ENCODE data around the gene SERPIND1.

The SERPIND1 gene

DNA sequence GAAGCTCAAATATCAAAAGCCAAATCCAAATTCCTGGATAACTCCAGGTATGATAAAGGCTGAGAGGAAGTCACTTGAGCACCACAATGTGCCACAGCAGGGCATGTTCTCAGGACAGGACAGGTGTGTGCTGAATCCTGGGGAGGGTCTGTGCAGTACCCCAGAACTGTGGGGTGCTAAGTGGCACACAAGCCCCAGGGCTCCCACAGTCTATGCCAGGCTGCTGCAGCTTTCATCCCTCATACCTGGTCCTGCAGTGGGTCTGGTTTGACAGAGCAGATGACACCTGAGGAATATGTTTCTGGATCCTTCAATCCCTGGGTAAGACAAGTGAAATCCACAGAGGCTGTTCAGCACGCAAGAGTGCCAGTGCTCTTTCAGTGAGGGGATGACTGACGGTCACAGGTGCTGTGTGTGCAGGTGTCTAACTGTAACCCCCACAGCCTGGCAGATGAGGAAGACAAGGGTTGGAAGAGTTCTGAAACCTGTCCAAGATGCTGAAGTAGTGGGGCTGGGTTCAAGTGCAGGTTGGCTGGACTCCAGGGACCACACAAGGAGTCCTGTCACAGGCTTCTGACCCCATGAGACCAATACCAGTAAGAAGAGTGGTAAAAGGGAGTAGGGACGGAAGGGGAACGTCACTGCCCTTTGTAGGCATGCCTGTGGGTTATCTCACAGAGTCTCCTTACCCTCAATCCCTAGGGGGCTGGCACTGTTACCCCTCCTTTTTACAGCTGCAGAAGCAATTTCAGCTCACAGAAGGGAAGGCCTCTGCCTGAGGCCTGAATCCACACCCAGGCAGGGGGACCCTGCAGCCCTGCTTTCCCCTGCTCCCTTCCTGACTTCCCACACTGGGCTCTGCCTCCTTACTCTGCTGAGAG is 14.1 kb downstream of the SERPIND1 start:
- H3K4me3 ChIP-seq (ENCODE audit: low read length): no peak overlapping the region
- no peak for TF ChIP-seq ZNF274 (IDR thresholded peaks at IDR 0.05; ENCODE audit: low read depth, low read length)

DNA sequence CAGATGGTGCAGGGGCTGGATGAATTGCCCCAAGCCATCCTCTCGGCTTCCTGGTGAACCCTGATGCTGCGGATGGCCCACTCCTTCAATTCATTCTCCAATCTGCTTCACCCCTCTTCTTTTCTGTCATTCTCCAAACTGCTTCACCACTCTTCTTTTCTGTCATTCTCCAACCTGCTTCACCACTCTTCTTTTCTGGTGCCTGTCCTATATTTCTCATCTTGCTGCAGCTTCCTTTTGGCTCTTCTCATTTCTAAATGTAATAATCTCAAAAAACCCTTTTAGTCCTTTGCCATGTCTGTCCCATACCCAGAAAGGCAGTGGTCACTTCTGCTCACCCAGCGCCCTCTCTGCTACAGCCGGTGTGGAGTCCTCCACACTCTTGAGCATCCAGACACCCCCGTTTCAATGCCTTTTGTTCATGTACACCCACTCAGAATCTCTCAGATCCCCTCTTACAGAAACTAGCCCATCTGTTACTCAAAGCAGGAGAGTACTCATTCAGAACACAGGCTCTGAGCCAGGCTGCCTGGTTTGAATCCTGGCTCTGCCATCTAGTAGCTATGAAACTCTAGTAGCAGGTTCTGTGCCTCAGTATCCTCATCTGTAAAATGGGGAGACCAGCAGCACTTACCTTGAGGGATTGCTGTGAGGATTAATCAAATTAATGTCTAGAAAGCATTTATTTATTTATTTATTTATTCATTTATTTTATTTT is 14.9 kb downstream of the SERPIND1 start:
- no peak for TF ChIP-seq ZNF274 (IDR thresholded peaks at IDR 0.05; ENCODE audit: low read depth, low read length)

DNA sequence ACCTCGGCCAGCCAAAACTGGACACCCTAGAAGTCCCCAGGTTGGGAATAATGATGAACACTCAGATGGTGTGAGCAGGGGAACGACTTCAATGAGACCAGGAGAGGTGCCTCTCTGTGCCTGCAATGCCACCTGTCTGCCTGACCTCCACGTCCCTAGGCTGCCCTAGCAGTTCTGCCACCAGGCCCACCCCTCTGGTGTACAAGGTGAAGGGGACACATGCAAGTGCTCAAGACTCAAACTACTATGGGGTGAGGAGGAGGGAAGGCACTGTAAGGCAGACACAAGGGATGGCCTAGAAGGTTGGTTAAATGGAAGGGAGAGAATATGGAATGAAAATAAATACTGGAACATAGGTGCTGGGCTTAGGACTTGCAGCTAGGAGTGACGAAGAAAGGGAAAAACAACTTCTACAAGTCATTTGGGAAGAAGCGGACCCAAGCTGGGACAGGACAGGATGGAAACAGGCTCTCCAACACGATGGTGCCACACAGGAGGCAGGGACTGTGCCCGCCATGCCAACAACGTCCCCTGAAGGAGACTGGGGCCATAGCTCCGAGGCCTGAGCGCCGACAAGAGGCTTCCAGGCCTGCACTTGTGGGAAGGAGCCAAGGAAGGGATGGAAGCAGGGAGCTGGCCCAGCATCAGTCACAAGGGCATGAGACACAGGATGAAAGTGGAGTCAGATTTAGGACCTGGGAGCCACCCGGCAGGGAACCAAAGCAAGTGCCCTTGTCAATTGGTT is 18.5 kb downstream of the SERPIND1 start:
- TF ChIP-seq ZNF274 (IDR thresholded peaks at IDR 0.05; ENCODE audit: low read depth, low read length): no peak
- H3K4me3 ChIP-seq (ENCODE audit: low read length): no peak overlapping the region

More for the DNA sequence above, 14.9 kb downstream of the SERPIND1 start:
- H3K4me3 ChIP-seq (ENCODE audit: low read length): no peak overlapping the region

DNA sequence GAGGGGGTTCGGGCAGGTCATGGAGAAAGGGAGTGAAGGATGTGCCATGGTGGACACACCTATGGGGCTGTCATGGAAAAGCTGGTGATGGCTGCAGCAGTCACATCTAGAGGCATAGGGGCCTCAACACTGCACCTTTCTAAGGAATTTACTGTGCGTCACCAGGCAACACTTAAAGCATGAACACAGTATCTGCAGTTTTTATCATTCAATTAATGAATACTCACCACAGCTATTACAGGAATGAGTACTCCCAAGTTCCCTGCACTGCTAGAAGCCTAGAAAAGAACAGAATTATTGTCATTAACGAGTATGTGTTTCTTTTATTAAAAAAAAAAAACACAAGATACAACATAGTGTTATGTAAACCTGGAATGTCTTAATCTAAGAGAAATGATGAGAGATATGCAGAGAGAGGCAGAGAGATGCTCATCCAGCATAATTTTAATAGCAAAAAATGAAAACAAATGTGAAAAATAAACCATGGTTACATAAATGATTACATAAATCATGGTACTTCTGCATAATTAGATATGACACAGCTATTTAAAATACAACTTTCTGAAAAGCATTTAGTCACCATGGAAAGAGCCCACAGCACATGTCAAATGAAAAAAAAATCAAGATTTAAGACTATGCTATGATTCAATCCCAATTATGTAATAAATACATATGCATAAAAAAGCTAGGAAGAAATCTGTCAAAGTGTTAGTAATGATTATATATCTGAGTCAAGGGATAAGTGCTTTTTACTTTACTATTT is 19.2 kb downstream of the SERPIND1 start:
- no peak overlapping the region for H3K4me3 ChIP-seq (ENCODE audit: low read length)
- no peak for TF ChIP-seq ZNF274 (IDR thresholded peaks at IDR 0.05; ENCODE audit: low read depth, low read length)

DNA sequence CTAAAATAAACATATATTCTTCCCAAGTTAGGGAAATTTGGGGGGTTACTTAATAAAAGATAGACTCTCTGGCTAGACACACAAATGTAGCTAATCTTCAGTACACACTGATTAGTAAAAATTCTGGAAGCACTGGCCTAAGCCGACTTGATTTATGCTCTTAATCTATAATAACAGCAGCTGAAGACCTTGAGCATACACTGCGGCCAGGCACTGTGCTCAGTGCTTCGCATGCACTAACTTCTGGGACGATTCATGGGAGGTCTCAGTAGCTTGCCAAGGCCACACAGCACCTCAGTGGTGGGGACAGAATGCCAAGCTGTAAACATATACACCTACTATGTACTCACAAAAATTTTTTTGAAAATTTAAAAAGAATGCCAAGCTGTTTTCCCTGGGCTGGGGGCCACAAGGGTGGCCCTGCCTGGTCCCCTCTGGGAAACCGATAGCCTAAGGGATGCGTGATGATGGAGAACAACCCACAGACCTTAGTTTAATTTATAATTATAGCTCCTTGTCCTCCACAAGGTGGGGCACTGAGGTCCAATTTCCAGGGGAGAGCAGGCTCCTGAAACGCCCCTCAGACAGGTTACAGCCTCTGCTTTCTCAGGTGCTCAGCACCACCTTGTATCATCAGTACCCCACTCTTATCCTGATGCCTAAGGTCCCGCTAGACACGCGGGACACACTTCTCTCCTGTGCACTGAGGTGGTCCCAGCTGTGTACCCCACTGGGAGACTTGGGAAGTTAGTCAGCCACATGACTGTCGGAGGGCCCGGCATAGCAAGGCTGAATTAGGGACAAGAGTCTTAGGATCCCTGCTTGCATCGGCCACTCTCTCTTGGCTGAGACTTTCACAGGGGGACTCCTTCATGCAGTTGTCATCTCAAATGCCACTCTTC is 20.1 kb downstream of the SERPIND1 start:
- TF ChIP-seq ZNF274 (IDR thresholded peaks at IDR 0.05; ENCODE audit: low read depth, low read length): no peak

DNA sequence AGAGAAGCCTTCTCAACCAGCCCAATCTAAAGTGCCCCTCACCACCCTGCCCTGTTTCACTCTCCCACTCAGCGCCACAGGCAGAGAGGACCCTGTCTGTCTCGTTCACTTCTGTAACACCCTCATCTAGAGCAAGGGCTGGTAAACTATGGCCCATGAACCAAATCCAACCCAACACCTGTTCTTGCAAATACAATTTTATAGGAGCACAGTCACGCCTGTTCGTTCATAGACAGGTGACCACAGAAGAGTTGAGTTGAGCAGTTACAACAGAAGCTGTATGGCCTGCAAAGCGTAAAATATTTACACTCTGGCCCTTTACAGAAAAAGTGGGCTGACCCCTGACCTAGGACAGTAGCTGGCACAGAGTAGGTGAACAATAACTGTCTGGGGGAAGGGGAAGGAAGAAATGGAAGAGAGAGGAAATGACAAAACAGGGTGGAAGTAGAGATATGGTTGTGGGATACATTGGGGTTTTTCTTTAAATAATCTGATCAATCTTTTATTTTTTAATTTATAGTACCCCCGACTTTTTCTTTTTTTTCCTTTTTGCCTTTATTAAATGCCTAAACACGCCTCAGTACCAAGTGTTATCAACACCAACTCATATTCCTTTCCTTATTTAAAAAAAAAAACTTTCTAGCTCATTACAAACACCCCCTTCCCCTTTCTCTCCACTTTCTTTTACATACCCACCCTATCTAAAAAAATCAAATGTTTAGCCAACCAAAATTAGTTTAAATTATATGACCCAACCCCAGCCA is 20.9 kb downstream of the SERPIND1 start:
- TF ChIP-seq ZNF274 (IDR thresholded peaks at IDR 0.05; ENCODE audit: low read depth, low read length): no peak

More for the DNA sequence above, 20.1 kb downstream of the SERPIND1 start:
- no peak overlapping the region for H3K4me3 ChIP-seq (ENCODE audit: low read length)

DNA sequence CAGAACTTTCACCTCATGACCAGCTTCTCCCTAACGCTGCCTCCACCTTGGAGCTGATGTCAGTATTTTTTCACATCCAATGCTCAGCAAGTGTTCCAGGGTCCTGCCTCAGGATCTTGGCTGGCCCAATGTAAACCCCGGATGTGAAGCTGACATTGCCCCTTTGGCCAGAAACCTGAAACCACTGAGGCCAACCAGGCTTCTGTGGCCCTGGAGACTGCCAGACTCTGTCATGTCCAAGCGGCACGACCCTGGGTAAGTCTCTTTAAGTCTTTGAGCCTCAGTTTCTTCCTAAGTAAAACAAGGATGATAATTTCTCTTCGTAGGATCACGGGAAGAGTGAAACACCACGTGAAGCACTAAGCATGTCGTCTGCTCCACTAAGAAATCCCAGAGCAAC is 22.8 kb downstream of the SERPIND1 start:
- no peak for TF ChIP-seq ZNF274 (IDR thresholded peaks at IDR 0.05; ENCODE audit: low read depth, low read length)
- no peak overlapping the region for H3K4me3 ChIP-seq (ENCODE audit: low read length)

More for the DNA sequence above, 20.9 kb downstream of the SERPIND1 start:
- H3K4me3 ChIP-seq (ENCODE audit: low read length): no peak overlapping the region

DNA sequence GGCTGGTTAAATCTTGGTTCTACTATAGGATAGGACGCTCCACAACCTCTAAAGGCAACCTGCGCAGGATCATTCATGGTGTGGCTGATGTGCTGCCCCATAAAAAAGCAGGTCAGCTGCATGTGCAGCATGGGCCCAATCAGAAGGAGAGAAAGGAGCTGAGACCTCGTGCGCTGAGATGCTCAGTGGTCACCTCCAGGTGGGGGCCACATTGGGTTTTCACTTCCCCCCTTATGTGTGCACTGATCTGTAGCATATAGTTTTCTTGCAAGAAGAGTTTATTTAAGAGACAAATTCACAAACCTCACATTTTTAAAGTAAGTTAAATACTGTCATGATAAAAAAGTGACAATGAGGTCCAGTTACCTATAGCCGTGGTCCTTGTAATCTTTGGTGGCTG is 24.3 kb downstream of the SERPIND1 start:
- no peak for TF ChIP-seq ZNF274 (IDR thresholded peaks at IDR 0.05; ENCODE audit: low read depth, low read length)

DNA sequence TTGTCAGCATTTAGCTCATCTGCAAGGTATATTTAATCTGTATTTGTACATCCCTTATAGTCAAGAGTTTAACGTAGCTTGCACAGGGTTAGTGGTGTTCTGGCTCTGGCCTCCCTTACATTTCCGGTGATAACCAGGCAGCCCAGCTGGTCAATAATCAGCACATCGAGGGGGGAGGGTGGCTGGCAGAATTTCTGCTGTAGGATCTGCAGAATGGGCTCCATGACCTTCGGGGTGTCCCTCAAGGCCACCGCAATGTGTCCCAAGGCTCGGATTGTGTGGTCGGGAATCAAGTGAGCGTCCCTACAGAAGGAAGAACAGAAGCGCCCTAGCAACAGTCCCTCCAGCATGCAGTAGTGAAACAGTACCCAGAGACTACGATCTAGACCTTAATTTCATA is 25.1 kb downstream of the SERPIND1 start:
- TF ChIP-seq ZNF274 (IDR thresholded peaks at IDR 0.05; ENCODE audit: low read depth, low read length): no peak
- H3K4me3 ChIP-seq (ENCODE audit: low read length): no peak overlapping the region

More for the DNA sequence above, 24.3 kb downstream of the SERPIND1 start:
- H3K4me3 ChIP-seq (ENCODE audit: low read length): no peak overlapping the region

DNA sequence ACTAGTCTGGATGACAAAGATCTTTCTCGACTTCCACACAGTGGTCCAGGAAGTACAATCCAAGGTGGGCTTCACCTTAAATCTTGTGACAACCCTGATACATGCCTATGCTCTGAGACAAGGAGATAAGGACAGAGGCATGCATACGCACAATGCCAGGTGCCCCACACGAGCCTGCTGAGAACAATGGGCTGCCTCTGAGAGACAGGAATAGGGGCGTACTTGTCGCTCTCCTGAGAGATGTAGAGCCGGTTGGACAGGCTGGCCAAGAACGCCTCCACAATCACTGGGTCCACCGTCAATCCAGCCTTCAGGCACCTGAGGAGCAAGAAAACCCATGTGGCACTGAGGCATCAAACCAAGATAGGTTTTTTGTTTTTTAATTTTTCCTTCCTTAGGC is 25.5 kb downstream of the SERPIND1 start:
- no peak overlapping the region for H3K4me3 ChIP-seq (ENCODE audit: low read length)
- no peak for TF ChIP-seq ZNF274 (IDR thresholded peaks at IDR 0.05; ENCODE audit: low read depth, low read length)

DNA sequence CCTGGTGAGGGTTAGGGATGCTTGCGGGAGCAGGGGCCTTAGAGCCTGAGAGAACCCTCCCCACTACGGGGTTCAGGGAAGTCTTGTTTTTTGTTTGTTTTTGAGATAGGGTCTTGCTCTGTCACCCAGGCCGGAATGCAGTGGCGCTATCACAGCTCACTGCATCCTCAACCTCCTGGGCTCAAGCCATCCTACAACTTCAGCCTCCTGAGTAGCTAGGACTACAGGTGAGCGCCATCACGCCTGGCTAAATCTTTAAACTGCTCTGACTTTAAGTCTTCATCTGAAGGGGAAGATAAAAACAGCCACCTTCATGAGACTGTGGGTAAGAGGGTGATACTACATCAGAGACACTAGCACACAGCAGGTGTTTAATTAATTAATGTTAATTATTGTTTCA is 28.5 kb downstream of the SERPIND1 start:
- no peak for TF ChIP-seq ZNF274 (IDR thresholded peaks at IDR 0.05; ENCODE audit: low read depth, low read length)

DNA sequence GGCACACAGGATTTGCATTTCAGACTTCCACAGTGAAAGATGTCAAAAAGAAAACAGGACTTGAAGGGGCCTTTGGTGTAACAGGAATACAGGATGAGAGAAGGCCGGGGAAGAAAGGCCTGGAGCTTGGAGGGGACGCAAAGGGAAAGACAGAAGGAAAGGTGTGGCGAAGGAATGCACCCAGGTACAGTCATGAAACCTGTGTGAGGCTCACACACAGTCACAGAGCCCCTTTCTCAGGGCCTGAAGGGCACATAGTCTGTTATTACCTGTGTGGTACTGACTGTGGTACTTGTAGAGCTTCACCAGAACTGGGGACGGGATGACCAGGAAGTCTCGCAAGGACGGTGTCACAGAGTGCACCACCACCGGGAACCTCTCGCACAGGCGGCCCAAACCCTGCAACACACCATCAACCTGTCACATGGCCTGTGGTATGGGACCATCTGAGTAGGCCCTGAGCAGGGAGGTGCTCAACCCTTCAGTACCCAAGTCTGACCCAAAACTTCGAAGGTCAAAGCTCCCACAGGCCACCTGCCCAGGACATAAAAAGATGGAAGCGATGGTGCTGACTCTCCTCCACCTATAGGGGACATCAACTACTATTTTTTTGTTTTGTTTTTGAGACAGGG is 29.1 kb downstream of the SERPIND1 start:
- no peak for TF ChIP-seq ZNF274 (IDR thresholded peaks at IDR 0.05; ENCODE audit: low read depth, low read length)
- H3K4me3 ChIP-seq (ENCODE audit: low read length): no peak overlapping the region

More for the DNA sequence above, 28.5 kb downstream of the SERPIND1 start:
- no peak overlapping the region for H3K4me3 ChIP-seq (ENCODE audit: low read length)
